NCI-H774 (cell line): ENCODE measurements around the gene LRRC15.

Experiments used
- DNase-seq: peaks from one replicate; lab custom pipeline; 2025; lab: John Stamatoyannopoulos, UW

Gene LRRC15

GRCh38 chr3:194360568-194360967, 9.0 kb downstream of the LRRC15 start:
- no peak for DNase-seq

DNA sequence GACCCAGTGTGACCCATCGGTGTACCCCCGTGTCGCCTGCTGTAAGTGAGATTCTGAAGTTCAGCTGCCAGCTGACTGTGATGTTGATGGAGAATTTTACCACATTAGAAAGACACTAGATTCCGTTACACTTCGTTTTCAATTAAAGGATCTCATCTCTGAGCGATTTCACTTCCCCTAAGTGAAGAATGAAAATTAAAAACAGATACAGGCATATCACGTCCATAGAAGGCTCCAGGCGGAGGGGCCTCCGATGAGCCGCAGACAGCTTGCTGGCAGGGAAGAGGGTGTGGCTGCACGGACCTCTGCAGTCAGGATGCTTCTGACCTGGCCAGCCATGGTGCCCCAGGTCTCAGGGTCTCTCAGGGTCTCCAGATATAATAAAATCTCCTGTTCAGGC, 11.9 kb downstream of the LRRC15 start:
- DNase-seq: no peak

DNA sequence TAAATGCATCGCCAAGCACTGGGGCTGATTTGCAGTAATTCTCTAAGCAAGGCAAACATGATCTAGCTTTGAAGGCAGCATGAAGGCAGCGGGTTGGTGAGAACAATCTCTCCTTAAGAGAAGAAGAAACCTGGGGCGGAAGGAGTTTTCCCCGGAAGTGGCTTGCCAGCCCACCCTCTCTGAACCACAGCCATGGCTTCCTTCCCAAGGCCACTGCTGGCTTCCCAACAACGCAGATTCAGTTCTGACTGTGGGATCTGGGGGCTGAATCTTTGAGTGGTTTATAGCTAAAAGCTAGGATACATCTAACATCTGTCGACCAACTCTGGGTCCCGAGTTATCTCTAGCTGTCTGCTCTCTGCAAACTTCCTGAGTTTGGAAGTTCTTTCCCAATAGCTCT, 14.2 kb downstream of the LRRC15 start:
- DNase-seq: no peak

DNA sequence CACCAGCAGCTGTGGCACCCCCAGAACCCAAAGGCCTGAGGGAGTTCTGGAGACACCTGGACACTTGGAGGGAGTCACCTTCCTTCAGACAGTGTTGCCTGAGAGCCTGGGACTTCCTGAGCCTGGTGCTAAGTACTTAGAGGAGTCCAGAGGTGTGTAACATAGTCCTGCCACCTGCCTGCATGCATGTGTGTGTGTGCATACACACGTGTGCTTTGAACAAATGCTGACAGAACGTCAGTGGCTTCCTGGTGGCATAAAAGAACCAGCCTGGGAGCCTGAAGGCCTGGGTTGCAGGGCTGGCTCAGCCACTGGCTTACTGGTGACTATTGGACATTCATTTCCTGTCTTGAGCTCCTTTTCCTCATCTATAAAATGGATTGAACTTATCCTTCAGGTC, 15.2 kb downstream of the LRRC15 start:
- no peak for DNase-seq

GRCh38 chr3:194352667-194353246, 16.8 kb downstream of the LRRC15 start:
- no peak for DNase-seq

- no peak for DNase-seq
Measured at GRCh38 chr3:194351952-194352536, 17.5 kb downstream of the LRRC15 start.

- no peak for DNase-seq
Measured at GRCh38 chr3:194351080-194351672, 18.4 kb downstream of the LRRC15 start, which contains the start of gene CPN2. CPN2 (minus strand) TSS chr3:194351328; CDS start chr3:194342702, 8,626 bp downstream.

GRCh38 chr3:194350726-194351071, 18.8 kb downstream of the LRRC15 start:
- DNase-seq: no peak

DNA sequence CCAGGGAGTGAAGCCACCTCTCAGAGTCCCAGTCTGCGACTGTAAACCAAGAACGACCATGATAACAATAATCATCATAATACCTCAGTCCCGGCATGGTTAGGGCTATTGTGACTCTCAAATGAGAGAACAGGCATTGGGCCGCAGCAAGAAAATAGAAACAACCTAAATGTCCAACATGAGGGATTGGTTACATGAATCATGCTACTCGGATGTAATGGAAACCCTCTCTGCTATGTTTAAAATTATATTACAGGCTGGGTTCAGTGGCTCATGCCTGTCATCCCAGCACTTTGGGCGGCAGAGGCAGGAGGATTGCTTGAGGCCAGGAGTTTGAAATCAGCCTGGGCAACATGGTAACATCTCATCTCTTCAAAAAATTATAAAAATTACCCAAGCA, 21.2 kb downstream of the LRRC15 start:
- no peak for DNase-seq

GRCh38 chr3:194346621-194347020, 22.9 kb downstream of the LRRC15 start:
- no peak for DNase-seq

GRCh38 chr3:194346035-194346434, 23.5 kb downstream of the LRRC15 start:
- DNase-seq: no peak

DNA sequence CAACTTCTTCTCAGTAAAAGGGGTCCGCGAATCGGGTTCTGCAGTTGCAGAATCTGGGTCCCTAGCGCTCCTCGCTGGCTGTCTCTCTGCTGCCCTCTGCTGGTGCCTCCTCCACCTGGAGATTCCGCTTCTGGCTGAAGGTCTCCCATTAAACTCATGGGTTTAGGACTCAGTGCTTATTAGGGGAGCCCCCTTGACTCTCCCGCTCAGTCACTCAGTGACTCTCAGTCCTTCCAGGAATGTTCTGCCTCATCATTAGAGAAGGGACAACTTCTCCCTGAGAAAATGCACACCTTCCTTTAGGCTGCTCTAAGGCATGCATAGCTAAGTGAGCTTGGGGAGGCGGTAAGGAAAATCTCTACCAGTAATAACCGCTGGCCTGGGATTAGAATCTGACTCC, 25.5 kb downstream of the LRRC15 start:
- DNase-seq: peak; percentile 9

DNA sequence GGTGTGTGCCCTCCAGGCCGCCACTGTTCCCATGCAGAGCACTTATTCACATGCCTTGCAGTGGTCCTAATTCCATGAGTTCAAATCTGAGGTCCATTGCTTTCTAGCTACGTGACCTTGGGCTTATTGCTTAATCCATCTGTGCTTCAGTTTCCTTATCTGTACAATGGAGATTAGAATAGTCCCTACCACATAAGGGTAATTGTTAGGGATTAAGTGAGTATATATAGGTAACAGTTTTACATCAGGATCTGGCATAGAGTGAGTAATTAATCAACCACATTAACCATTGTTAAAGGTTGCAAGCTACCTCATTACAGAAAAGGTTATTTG, 26.0 kb downstream of the LRRC15 start:
- DNase-seq: no peak

DNA sequence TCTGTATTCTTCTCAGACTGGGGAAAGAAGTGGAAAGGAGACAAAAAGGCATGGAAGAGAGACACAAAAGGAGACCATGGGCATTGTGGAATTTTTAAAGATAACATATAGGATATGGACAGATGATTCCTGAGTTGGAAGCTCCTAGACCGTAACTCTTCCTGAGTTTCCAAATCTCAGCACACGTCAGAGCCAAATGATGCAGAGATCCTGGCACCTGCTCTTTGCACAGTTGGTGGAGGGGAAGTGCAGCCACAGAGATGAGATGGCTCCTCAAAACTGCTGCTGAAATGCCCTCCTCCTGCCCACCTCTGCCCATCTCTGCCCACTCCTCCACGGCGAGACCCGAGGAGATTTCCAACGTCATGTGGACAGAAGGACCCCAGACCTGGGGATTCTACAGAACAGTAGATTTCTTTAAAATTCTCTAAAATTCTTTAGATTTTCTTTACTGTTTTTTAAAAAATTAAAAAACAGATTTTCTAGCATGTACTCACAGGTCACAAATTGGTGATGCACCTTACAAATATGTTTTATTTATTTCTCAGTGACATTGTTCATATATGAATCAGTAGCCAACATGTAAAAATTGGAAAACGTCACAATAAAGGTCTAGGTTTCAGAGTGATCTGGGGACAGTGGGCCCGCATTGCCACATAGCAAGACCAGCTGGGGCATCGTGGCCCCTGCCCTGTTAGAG, 26.5 kb downstream of the LRRC15 start:
- no peak for DNase-seq

DNA sequence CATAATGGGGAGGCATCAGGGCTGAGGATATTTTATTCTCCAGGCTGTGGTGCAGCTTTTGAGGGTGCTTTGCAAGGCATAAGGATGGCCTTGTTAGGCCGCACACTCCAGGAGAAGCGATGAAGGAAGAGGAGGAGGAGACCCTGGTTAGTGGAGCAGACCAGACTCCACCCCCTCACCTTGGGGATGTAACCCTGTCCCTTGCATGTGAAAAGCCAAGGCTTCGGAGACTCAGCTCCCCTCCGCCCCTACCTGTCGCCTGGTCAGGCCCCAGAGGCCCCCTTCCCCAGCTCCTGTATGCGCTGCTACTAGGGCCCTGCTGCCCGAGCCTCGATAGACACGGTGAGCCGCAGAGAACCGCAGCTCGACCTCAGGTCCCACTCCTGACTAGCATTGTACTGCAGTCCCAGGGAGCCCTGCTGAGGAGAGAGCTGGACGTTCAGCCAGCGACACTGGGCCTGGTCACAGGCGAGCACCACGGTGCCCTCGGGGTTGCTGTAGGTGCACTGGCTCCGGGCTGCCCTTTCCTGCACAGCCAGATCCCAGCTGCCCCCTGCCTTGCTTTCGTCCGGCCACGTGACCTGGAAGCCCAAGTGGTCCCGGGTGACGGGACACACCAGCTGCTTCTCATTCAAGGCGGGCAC, 28.7 kb downstream of the LRRC15 start:
- no peak for DNase-seq

DNA sequence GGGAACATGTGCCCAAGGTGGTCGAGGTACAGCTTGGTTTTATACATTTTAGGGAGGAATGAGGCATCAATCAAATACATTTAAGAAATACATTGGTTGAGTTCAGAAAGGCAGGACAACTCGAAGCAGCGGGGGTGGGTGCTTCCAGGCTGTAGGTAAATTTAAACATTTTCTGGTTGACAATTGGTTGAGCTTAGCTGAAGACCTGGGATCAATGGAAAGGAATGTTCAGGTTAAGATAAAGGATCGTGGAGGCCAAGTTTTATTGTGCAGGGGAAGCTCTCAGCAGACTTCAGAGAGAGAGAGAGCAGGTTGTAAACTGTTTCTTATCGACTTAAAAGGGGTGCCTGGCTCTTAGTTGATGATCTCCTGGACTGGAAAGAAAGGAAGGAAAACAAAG, 29.7 kb downstream of the LRRC15 start:
- DNase-seq: no peak

DNA sequence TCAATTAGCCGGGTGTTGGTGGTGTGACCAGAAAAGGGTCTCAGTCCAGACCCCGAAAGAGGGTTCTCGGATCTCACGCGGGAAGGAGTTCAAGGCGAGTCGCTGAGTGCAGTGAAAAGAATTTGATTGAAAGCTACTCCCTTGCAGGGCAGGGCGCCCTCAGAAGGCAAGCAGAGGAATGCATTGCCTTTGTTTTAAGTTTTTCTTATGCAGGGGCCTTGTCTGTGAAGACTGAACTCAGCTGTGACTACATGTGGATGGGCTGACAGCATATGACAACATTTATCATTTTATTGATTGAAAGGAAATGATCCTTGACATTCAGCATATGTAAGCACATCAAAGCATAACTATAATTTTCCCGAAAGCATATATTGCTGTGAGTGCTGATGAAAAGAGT, 30.2 kb downstream of the LRRC15 start:
- DNase-seq: no peak

GRCh38 chr3:194337965-194338753, 31.4 kb downstream of the LRRC15 start:
- no peak for DNase-seq

DNA sequence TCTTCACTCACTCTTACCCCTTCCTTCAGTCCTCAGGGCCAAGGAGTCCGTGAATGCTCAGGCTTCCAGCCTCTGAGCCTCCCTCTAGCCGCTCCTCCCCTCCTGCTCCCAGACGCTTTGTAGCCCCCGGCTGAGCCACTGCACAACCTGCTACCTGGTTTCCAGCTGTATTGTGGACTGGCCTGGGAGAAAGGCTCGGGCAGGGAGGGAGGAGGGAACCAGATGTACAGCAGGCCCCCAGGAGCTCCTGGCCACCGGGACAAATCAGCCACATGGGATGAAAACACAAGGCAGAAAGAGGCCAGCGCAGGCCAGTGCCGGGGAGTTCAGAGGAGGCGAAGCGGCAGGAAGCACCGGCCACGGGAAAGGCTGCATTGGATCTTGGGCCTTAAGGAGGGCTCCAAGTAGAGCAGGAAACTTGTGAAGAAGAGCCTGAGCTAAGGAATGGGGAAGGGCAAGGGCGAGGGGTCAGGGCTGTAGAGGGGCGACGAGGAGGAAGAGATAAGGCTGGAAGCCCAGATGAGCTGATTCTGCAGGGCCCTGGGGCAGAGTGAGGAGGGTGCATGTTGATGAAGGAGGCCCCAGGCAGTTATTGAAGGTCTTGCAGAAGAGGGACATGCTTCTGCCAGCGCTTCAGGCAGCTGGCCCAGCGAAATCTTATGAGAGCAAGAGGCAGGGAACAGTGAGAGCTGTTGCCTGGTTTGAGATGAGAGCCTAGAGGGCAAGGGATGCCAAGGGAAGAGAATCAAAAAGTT, 32.8 kb downstream of the LRRC15 start:
- DNase-seq: no peak

DNA sequence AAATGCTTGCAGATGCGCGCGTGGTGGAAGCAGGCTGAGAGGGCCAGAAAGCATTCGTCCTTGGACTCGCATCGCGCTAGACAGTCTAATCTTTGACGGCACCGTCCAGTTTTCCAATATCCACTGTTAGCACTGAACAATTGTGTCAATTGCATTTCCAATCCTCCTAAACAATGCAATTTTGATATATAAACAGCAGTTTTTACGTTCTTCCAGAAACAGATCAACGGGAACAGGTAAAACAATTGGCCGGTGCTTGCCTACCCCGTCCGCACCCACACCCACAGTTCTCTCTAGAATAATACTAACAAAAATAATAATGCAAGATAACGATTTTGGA, 35.6 kb downstream of the LRRC15 start:
- no peak for DNase-seq

GRCh38 chr3:194333212-194333980, 36.1 kb downstream of the LRRC15 start:
- DNase-seq: no peak
